Kidney epithelial cell (primary cell): Measurements from ENCODE around the gene ELAC2. TPM values are rescaled to one million over a fixed set of nuclear protein-coding genes. Genes with fewer than 3 reads are reported as not detected.

Experiments used
- DNase-seq: peaks from one replicate; pipeline ENCODE4 v3.0.0-alpha.2; 2010; ENCODE audit warnings: low read depth
- H3K27me3 ChIP-seq: 2 replicates; pipeline ENCODE4 v1.6.0; 2011; ENCODE audit warnings: low read length; ENCODE audit not compliant: control insufficient read depth, insufficient read depth
- H3K36me3 ChIP-seq: 2 replicates; pipeline ENCODE4 v1.5.1; 2011; ENCODE audit warnings: low read length; ENCODE audit not compliant: control insufficient read depth, insufficient read depth
- H3K4me3 ChIP-seq: 2 replicates; pipeline ENCODE4 v1.5.1; 2011; ENCODE audit warnings: low read depth, mild to moderate bottlenecking, control low read depth, low read length
- CTCF ChIP-seq: IDR thresholded peaks from 2 replicates; pipeline ENCODE4 v1.5.1; 2011; ENCODE audit warnings: mild to moderate bottlenecking, moderate library complexity, low read length, control low read depth, inconsistent platforms; ENCODE audit not compliant: insufficient read depth, poor library complexity, severe bottlenecking
- total RNA-seq: library from RNA; depleted of rRNA; stranded (reverse); fragments of >200 nt; gene quantifications from 2 replicates; pipeline ENCODE4 v1.2.3, GENCODE V29; 2015

Gene ELAC2
- total RNA-seq, 1 donor from 2014 or later = 73.7 TPM

DNA sequence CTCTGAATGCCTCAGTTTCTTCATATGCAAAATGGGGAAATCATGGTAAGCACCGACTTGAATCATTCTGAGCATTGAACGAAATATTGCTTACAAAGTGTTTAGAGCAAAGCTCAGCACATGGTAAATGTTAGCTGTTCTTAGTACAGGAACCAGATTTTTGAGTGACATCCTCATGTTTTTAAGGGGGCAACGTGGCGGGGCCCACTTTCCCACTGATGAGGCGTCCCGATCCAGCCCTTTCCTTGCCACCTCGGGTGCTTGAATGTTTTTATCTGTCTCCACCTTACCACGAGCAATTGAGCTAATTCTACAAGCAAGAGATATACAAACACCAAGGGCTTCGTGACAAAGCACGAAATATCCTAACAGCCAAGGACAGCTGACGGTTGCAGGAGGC is 49.9 kb downstream of the ELAC2 start:
- H3K36me3 ChIP-seq = no peaks in the 10 kb centered on the region
- H3K4me3 ChIP-seq = no peak overlapping the region
- DNase-seq = no peak
- no peaks in the 10 kb centered on the region for H3K27me3 ChIP-seq
- TF ChIP-seq CTCF = no peak

DNA sequence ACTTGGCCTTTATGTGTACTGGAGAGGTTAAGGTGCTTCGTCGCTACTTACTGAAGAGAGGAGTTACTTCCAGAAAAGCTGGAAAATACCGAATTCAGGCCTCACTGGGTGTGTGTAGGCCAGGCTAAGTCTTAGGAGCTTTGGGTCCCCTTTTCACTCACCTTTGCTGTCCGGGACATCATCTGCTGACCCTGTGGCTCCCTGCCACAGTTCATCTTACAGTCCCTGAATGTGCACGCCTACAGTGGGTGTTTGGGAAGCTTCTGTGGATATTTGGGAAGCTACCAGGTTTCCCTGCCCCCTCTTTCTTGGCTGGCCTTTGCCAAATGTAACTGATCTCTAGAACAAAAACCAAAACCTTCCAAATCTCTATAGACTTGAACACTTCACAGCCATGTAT is 51.4 kb downstream of the ELAC2 start:
- no peak for DNase-seq
- TF ChIP-seq CTCF = no peak
- H3K27me3 ChIP-seq = no peaks in the 10 kb centered on the region
- H3K4me3 ChIP-seq = no peak overlapping the region
- no peaks in the 10 kb centered on the region for H3K36me3 ChIP-seq

DNA sequence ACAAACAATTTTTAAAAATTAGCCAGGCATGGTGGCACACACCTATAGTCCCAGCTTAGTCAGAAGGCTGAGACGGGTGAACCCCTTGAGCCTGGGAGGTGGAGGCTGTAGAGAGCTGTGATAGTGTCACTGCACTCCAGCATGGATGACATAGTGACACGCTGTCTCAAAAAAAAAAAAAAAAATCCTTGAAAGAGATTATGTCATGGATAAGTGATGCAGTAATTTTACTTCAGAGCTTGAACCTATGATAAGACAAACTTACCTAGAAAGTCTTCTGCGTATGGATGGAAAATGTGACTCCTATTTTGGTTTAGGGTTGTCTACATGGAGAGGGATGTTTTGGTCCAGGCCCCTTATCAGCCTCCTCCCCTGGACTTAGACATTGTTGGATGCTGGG is 51.8 kb downstream of the ELAC2 start:
- no peak for DNase-seq
- no peak for TF ChIP-seq CTCF

GRCh38 chr17:12964840-12965239 is 53.0 kb downstream of the ELAC2 start:
- H3K36me3 ChIP-seq = no peaks in the 10 kb centered on the region

More for the DNA sequence above, 51.8 kb downstream of the ELAC2 start:
- Histone ChIP-seq H3K27me3 (no peaks in the 10 kb centered on the region), H3K36me3 (no peaks in the 10 kb centered on the region), H3K4me3 (no peak overlapping the region)

DNA sequence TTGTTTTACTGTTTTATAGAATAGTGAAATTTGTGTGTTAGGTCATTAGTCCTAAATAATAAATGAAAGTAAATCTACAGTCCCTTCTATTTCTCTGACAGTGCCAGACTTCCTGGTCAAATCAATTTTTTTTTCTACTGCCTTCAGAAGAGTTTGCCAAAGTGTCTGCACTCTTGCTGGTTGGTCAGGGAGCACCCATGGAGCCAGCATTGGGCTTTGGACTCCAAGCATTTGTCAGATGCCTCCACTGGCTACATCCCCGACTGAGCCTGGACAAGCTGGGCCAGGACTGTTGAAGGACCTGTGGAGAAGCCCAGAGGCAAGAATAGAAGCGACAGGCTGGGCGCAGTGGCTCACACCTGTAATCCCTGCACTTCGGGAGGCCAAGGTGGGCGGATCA is 53.7 kb downstream of the ELAC2 start:
- TF ChIP-seq CTCF = no peak
- no peaks in the 10 kb centered on the region for H3K36me3 ChIP-seq
- DNase-seq = no peak
- no peaks in the 10 kb centered on the region for H3K27me3 ChIP-seq
- no peak overlapping the region for H3K4me3 ChIP-seq

More at GRCh38 chr17:12964840-12965239, 53.0 kb downstream of the ELAC2 start:
- no peak for TF ChIP-seq CTCF
- Histone ChIP-seq H3K27me3 (no peaks in the 10 kb centered on the region), H3K4me3 (no peak overlapping the region)
- no peak for DNase-seq

GRCh38 chr17:12963505-12963904 is 54.3 kb downstream of the ELAC2 start:
- no peaks in the 10 kb centered on the region for H3K27me3 ChIP-seq

More at GRCh38 chr17:12963505-12963904, 54.3 kb downstream of the ELAC2 start:
- DNase-seq = no peak
- Histone ChIP-seq H3K4me3 (no peak overlapping the region), H3K36me3 (no peaks in the 10 kb centered on the region)
- no peak for TF ChIP-seq CTCF
